GM10266 (cell line): ENCODE measurements around the gene ST8SIA4.
A peak's percentile ranks its signal among the peaks of the same experiment; 100 is the strongest.

Experiments
- DNase-seq: peaks from one replicate; pipeline ENCODE4 v3.0.0; 2012; ENCODE audit errors: extremely low spot score
- TF ChIP-seq, protein P1 (sequence below): IDR thresholded peaks from 2 replicates; pipeline ENCODE4 v1.5.1; 2012; ENCODE audit warnings: mild to moderate bottlenecking, low read depth; ENCODE audit not compliant: control insufficient read depth, insufficient read depth; ENCODE audit errors: missing control alignments

ST8SIA4 gene

DNA sequence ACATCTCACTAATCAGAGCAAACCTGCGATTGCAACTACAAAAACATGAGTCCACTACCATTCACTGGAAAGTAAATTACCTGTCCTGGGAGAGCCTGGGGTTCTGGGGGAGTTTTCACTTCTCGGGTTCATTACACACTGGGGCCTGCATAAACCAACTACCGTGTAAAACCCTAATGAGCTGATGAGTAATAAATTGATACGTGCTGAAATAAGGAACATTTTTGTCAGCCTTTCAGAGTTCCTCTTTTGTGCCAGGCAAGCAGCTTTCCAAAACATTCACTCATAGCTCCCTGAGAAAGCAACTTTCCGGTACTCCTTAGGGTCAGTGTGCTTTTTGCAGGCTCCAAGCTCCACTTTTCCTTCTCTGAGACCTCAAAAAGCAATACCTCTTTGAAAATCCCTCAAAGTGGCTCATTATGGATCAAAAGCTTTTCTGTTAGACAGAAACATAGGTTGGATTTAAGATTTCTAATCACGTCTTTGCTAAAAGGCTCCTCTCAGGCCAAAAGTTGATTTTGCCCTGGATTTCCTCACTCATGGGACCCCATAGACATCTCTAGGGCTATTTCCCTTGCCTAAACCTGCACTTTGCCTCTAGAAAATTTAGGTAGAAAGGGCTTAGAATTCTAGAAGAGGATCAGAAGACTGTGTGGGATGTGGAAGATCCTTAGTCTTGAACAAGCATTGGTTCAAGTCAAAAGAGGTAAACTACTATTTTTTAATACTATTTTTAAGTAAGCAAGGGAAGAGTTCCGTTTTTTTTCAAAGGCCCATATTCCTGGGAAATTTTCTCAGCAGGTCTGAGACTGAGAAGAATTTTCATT lies 74.8 kb downstream of the ST8SIA4 start:
- TF ChIP-seq, protein P1, sequence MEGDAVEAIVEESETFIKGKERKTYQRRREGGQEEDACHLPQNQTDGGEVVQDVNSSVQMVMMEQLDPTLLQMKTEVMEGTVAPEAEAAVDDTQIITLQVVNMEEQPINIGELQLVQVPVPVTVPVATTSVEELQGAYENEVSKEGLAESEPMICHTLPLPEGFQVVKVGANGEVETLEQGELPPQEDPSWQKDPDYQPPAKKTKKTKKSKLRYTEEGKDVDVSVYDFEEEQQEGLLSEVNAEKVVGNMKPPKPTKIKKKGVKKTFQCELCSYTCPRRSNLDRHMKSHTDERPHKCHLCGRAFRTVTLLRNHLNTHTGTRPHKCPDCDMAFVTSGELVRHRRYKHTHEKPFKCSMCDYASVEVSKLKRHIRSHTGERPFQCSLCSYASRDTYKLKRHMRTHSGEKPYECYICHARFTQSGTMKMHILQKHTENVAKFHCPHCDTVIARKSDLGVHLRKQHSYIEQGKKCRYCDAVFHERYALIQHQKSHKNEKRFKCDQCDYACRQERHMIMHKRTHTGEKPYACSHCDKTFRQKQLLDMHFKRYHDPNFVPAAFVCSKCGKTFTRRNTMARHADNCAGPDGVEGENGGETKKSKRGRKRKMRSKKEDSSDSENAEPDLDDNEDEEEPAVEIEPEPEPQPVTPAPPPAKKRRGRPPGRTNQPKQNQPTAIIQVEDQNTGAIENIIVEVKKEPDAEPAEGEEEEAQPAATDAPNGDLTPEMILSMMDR, result no peak
- DNase-seq, result peak; percentile 16

DNA sequence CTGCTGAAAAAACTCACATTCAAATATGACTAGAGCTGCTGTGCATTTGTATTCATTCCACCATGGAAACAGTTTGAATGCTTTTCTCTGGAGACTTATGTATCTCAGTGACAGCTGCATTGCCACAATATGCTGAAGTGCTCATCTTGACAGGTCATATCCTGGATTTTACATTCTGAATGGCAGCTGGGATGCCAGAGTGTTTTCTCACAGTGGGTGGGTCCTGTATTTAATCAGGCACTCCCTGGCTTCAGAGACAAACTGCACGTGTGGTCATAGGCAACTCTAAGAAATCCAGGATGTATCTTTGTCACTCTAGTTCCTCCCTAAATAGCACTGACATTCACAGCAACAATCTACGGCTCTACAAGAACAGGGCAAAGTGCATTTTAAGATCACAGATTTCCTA lies 75.6 kb downstream of the ST8SIA4 start:
- no peak for DNase-seq

DNA sequence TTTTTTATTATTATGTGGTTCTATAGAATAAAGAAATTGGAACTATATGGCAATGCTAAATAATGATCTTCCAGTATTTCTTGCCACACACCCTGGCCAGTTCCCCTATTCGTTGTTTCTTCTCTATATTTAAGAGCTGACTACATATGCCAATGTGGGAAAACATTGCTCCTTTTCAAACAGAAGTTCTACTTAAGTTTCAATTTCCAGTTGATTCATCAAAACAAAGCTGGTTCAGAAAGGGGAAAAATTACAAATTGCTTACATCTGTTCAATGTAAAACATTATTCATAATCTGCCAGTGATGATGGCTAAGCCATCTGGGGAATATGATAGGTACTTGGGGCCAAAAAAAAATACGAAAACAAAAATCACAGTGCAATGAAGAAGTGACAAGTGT lies 76.9 kb downstream of the ST8SIA4 start:
- TF ChIP-seq, protein P1, result no peak
- no peak for DNase-seq

More for the DNA sequence above, 75.6 kb downstream of the ST8SIA4 start:
- TF ChIP-seq, protein P1, result no peak

DNA sequence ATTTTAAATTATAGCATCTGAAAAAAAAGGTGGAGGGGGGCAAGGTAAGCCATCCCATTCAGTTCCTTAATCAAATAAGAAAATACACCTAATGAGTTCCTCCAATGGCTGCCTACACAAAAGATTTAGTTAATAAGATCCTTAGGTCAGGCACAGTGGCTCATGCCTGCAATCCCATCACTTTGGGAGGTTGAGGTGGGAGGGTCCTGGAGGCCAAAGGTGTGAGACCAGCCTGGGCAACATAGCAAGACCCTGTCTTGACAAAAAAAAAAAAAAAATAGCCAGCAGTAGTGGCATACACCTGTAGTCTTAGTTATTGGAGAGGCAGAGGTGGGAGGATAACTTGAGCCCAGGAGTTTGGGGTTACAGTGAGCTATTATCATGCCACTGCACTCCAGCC lies 78.4 kb downstream of the ST8SIA4 start:
- TF ChIP-seq, protein P1, result no peak

DNA sequence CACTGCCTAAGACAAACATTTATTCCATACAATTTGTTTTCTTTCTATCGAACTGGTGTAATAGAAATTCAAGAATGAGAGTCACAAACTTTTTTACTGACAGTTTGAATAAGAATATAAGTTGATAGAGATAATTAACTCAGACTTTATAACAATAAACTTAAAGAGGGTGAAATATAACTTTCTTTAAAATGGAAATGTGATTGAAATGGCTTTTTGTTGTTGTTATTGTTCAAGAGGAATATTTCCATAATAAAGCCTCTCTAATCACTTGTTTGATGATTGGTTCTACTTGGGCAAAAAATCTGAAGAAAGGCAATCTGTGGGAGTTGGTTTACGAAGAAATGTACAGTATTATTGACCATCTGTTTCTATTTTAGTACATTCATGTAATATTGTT lies 79.3 kb downstream of the ST8SIA4 start:
- no peak for DNase-seq
- TF ChIP-seq, protein P1, result no peak

More for the DNA sequence above, 78.4 kb downstream of the ST8SIA4 start:
- DNase-seq, result no peak

DNA sequence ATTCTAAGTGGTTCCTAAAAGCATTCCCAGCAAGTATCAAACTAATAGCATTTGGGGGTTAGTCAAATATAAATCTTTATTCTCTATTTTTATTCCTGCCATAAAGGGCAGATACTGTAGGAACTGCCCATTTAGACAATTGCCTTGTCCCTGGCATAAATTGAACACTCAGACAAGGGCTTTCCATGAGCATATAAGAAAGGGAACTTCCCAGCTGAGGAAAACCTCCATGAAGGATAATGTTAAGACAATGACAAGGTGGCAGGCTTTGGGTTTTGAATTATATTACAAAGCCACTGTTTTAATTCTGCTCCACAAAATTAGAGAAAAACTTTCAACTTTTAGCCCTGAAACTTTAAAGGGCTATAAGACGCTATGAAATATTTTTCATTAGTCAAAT lies 81.3 kb downstream of the ST8SIA4 start:
- TF ChIP-seq, protein P1, result no peak

DNA sequence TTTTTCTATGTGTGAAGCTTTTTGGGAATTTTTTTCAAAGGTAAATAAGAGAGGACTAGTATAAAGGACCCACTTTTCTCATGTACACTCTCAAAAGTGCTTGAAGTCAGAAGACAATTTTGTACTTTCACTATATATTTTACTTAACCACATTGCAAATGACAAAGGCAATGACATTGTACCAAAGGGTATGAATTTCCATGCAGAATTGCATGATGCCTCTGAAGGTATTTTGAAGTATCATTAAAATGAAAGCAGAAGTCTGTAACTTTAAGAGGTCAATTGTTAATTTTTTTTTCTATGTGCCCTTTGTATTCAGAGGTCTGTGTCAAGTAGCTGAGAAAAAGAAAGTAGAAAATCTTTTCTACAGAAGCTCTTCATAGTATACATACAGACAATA lies 84.7 kb downstream of the ST8SIA4 start:
- TF ChIP-seq, protein P1, result no peak
- DNase-seq, result no peak

More for the DNA sequence above, 81.3 kb downstream of the ST8SIA4 start:
- DNase-seq, result no peak
